Omental fat pad (tissue), 4 donors: ENCODE results near the gene VMP1. TPM values are rescaled to one million over a fixed set of nuclear protein-coding genes. Genes with fewer than 3 reads are reported as not detected.
"Not testable (repeated sequence)": the region's sequence is repeated elsewhere in the genome, so short reads cannot be mapped to it uniquely, and the experiment has no call there.

Experiments used
- ATAC-seq: fragments of 150-250 bp; one replicate; pipeline ENCODE4 v1.9.1; 2016; ENCODE audit warnings: mild to moderate bottlenecking, moderate library complexity; ENCODE audit not compliant: low FRiP score
- DNase-seq: peaks from one replicate; pipeline ENCODE4 v3.0.0-alpha.2; 2019; ENCODE audit warnings: low spot score
- CTCF ChIP-seq, 3 donors: fragments of 450-650 bp; IDR thresholded peaks; one replicate each; pipeline ENCODE4 v1.5.1; 2016 to 2017; ENCODE audit warnings: antibody characterized with exemption in 3 of 3, mild to moderate bottlenecking in 3 of 3, moderate library complexity in 2 of 3
- total RNA-seq, 4 donors: library from RNA; depleted of rRNA; stranded (reverse); fragments of >200 nt; gene quantifications; one replicate each; pipeline ENCODE4 v1.1.0, GENCODE V29; 2016

Gene VMP1
- total RNA-seq, 4 donors from 2014 or later, result 169 to 476 (median 278) TPM

GRCh38 chr17:59771093-59771492 is 63.6 kb downstream of the VMP1 start:
- DNase-seq (no peak), ATAC-seq (no peak)
- TF ChIP-seq CTCF (IDR thresholded peaks at IDR 0.05), result no peak

- DNase-seq, result no peak
- ATAC-seq, result no peak
- TF ChIP-seq CTCF (IDR thresholded peaks at IDR 0.05), result no peak
These were observed 68.4 kb downstream of the VMP1 start for GRCh38 chr17:59775786-59776350.

GRCh38 chr17:59776577-59776976 is 69.1 kb downstream of the VMP1 start:
- no peak for ATAC-seq
- DNase-seq, result no peak
- no peak for TF ChIP-seq CTCF (IDR thresholded peaks at IDR 0.05)

- ATAC-seq, result no peak
- no peak for DNase-seq
- no peak for TF ChIP-seq CTCF (IDR thresholded peaks at IDR 0.05)
These were observed 69.6 kb downstream of the VMP1 start for GRCh38 chr17:59777033-59777432.

- TF ChIP-seq CTCF (IDR thresholded peaks at IDR 0.05), result no peak
- DNase-seq, result no peak
- ATAC-seq, result no peak
These were observed 71.5 kb downstream of the VMP1 start for GRCh38 chr17:59778996-59779395.

GRCh38 chr17:59779521-59779920 is 72.1 kb downstream of the VMP1 start:
- no peak for ATAC-seq
- DNase-seq, result no peak
- TF ChIP-seq CTCF (IDR thresholded peaks at IDR 0.05), result no peak

- not testable (repeated sequence) for ATAC-seq
These were observed 73.1 kb downstream of the VMP1 start for GRCh38 chr17:59780548-59780947.

More at GRCh38 chr17:59780548-59780947, 73.1 kb downstream of the VMP1 start:
- DNase-seq, result not testable (repeated sequence)
